T follicular helper cell (primary cell): ENCODE data around the gene ZNF587.
"Not testable (repeated sequence)": the region's sequence is repeated elsewhere in the genome, so short reads cannot be mapped to it uniquely, and the experiment has no call there.

ENCODE experiments used
- DNase-seq: peaks from one replicate; pipeline ENCODE4 v3.0.0-alpha.2; 2020; ENCODE audit warnings: low read depth

ZNF587 gene

DNA sequence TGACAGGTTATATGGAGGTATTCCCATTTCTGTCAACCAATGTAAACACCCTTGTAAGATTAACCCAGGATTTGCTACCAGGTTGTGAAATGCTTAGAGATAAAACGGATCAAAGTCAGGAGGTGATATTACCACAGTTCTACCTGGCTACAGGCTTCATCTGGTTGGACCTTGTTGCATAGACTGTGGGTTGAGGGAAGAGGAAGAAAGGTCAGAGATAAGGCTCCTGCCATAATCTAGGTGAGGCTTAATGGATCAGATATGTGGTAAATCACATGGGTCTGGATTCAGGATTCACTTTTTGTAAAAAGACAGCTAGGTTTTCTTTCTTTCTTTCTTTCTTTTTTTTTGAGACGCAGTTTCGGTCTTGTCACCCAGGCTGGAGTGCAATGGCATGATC is 28.2 kb upstream of the ZNF587 start:
- DNase-seq, result not testable (repeated sequence)

DNA sequence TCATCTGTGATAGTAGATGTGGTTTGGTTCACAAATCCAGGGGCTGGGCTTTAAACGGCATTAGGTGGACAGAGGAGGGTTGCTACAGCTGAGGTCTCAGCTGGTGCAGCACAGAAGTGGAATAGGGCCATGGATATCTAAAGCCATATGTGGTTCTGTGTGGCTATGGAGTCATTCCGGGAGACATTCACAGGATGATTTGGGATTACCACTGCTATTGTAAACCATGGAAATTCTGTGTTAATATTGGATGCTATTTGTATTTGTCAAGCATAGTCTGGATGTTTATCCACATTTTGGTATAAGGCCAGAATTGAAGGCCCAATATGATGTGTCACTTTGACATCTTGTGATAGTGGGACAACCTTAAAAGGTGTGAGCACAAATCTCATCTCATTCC is 26.5 kb upstream of the ZNF587 start:
- DNase-seq, result not testable (repeated sequence)

DNA sequence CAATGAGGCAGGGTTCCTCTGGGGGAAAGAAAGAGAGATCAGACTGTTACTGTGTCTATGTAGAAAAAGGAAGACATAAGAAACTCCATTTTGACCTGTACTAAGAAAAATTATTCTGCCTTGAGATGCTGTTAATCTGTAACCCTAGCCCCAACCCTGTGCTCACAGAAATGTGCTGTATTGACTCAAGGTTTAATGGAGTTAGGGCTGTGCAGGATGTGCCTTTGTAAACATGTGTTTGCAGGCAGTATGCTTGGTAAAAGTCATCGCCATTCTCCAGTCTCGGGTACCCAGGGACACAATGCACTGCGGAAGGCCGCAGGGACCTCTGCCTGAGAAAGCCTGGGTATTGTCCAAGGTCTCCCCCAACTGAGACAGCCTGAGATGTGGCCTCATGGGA is 26.1 kb upstream of the ZNF587 start:
- DNase-seq, result not testable (repeated sequence)

DNA sequence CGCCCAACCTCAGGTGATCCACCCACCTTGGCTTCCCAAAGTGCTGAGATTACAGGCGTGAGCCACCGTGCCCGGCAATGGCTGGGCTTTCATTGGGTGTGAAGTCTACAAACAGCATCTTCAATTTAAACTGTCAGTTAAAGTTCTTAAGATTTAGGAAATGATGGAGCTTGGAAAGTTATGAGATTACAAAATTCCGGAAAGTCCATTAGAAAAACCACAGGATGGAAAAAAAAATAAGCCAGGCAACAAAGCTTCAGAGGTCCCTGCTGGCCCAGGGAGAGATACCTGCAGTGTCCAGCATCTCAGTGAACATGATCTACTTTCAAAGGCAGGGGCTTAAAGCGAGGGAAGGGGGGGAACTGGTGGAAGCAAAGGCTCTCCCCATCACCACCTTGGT is 24.1 kb upstream of the ZNF587 start:
- no peak for DNase-seq

DNA sequence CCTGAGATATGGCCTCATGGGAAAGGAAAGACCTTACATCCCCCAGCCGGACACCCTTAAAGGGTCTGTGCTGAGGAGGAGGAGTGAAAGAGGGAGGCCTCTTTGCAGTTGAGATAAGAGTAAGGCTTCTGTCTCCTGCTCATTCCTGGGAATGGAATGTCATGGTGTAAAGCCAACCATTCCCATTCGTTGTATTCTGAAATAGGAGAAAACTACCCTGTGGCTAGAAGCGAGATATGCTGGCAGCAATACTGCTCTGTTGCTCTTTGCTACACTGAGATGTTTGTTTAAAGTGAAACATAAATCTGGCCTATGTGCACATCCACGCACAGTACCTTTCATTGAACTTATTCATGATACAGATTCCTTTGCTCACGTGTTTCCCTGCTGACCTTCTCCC is 20.3 kb upstream of the ZNF587 start:
- DNase-seq, result no peak

DNA sequence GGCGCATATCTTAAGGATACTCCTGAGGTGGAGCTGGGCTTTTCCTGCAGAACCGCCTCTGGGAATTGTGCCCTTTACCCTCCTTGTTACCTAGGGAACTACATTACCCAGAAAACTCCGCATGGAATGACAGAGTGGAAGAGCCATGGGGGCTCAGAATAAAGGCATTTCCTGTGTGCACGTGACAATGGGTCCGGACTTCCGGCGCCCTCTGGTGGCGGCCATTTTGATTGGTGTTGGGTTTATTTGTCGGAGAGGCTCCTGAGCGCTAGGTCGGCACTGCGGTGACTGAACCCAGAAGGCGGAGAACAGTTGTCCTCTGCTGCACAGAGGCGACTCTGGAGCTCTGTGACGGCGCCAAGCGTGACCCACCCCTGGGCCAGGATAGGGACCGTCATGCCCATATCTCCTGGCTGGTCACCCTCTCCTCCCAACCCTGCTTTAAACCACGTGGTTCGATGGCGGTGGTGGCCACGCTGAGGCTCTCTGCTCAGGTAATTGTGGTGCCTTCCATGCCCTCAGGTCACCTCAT is 19.5 kb upstream of the ZNF587 start, which contains the start of gene ZNF587B:
TSS of gene ZNF587B (plus strand) at position 229 of the 532 bp plus-strand sequence. CDS start at position 459, 230 bp downstream.
- no peak for DNase-seq

DNA sequence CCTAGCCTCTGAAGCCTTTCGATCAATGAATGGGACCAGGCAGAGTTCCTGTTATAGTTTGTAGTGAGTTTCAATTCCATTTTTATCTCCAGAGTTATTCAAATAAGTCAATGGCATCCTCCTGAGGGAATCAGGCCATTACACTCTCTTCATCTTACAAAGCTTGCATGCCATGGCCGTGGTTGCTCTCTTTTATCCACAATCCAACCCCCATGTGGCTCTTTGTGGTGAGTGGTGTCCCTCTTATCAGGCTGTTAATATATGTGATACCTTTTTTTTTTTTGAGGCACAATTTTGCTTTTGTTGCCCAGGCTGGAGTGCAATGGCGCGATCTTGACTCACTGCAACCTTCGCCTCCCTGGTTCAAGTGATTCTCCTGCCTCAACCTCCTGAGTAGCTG is 12.7 kb upstream of the ZNF587 start:
- not testable (repeated sequence) for DNase-seq

DNA sequence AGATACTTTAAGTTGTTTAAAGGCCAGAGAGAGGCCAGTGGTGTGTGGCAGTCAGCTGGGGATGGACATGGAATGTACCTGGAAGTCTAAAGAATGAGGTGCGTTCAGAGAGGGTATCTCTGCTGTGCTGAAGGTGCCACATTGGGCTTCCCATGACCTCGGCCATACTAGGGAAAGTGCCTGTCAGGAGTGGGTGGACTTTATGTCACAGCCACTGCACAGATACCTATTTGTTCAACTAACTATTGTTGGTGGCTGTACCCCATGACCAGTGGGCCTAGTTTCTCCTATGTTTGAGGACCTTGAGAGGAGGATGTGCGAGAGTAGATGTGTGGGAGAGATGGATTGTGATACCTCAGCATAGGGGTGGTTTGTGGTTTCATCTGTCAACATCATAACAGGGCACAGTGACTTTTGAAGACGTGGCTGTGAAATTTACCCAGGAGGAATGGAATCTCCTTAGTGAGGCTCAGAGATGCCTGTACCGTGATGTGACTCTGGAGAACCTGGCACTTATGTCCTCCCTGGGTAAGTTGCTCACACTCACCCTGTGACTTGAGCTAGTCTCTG is 11.0 kb upstream of the ZNF587 start:
- not testable (repeated sequence) for DNase-seq

DNA sequence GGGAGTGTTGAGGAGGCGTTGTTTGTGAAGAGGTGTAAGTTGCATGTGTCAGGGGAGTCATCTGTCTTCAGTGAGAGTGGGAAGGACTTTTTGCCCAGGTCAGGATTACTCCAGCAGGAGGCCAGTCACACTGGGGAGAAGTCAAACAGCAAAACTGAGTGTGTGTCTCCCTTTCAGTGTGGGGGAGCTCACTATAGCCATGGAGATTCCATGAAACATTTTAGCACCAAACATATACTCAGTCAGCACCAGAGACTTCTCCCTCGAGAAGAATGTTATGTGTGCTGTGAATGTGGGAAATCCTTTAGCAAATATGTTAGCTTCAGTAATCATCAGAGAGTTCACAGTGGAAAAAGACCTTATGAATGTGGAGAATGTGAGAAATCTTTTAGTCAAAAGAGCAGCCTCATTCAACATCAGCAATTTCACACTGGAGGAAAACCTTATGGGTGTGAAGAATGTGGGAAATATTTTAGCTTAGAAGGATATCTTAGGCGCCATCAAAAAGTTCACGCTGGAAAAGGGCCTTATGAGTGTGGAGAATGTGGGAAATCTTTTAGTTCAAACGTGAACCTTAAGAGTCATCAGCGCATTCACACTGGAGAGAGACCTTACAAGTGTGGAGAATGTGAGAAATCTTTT is 8.4 kb upstream of the ZNF587 start:
- DNase-seq, result no peak

DNA sequence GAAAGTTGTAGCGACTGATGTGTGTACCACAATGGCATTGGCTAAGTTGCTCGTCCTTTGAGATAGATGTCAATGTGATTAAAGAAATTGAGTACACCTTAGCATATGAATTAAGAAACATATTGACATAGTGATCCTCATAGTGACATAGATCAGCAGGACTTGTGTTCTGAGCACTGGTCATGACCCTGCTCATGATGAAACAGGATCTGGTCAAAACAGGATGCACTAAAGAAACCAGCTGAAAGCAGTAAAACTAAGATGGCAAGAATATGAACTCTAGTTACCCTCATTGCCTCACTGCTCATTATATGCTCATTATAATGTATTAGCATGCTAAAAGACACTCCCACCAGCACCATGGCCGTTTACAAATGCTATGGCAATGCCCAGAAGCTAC is 2.5 kb upstream of the ZNF587 start:
- DNase-seq, result not testable (repeated sequence)

DNA sequence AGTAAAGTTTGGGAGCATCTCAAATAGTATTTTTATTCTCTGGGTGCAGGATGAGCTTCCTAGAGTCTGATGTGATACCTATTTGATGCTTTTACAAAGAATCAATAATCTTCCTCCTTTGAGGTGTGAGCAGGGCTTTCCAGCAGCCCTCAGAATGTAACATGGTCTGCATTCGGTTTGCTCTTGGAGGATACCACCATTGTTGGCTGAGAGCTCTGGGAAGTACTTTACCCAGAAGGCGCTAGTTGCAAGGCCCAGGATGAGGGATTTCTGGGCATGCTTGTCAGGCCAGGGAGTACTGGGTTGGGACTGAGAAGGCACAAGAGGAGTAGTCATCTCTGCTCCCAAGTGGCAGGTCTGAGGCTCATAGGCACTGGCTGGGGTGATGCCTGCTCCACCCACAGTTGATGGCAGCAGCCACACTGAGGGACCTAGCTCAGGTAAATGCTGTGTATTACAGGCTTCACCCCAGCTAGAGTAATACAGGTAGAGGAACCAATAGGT is 445 bp upstream of the ZNF587 start:
- not testable (repeated sequence) for DNase-seq

DNA sequence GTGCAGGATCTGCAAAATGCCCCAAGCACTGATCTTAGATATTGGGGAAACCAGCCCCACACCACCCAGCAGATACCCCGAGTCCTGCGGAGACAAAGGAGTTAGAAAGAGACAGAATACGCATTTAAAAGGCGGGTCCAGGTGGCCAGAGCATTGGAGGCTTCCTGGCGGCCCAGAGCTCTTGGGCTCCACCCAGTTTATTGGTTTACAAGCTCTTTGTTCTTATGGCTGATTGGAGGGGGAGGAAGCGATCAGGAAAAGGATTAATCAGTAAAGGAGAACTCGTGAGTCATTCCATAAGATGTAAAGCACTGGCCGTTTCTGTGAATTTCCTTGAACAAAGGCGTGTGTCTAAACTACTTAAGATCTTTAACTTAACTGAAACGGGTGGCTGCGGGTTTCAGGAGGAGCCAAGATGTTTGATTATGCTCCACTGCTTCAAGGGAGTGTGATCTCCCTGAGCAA is 926 bp downstream of the ZNF587 start:
- no peak for DNase-seq

DNA sequence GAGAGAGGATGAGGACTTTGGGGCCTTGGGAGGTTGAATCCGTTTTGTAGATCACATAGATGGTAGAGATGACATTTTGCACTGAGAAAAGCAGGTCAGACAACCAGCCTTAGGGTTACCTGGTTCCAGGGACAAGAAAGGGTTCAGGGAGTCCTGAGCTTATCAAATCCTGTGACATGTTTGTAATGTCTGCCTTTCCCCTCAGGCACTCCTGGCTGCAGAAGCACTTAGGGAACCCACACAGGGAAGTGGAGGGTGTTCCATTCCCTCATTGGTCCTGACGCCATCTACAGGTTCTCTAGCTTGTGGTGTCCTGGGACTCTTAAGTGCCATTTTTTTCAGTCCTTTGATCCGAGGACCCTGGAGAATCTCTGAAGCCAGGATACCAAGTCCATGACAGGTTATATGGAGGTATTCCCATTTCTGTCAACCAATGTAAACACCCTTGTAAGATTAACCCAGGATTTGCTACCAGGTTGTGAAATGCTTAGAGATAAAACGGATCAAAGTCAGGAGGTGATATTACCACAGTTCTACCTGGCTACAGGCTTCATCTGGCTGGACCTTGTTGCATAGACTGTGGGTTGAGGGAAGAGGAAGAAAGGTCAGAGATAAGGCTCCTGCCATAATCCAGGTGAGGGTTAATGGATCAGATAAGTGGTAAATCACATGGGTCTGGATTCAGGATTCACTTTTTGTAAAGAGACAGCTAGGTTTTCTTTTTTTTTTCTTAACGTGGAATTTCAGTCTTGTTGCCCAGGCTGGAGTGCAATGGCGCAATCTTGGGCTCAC is 2.3 kb downstream of the ZNF587 start:
- not testable (repeated sequence) for DNase-seq

DNA sequence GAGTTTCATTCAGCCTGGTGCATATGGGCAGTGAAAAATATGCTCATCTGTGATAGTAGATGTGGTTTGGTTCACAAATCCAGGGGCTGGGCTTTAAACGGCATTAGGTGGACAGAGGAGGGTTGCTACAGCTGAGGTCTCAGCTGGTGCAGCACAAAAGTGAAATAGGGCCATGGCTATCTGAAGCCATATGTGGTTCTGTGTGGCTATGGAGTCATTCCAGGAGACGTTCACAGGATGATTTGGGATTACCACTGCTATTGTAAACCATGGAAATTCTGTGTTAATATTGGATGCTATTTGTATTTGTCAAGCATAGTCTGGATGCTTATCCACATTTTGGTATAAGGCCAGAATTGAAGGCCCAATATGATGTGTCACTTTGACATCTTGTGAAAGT is 4.5 kb downstream of the ZNF587 start:
- DNase-seq, result not testable (repeated sequence)

DNA sequence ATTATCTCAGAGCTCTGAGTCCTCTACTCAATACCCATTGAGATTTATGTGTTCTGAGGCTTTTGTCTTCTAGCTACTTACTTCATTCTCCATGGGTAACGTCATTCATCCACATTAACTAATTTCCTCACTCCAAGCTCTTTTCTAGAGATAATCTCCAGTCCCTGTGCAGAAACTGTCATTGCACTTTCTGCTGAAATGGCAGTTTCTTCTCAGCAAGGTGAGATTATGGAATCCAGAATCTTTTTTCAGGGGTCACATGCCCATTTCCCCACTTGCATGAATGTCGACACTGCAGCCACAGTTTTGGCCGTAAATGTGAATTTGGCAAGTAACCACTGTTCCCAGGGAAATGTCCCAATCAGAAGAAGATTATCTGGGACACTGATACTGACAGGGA is 12.7 kb downstream of the ZNF587 start:
- DNase-seq, result not testable (repeated sequence)

DNA sequence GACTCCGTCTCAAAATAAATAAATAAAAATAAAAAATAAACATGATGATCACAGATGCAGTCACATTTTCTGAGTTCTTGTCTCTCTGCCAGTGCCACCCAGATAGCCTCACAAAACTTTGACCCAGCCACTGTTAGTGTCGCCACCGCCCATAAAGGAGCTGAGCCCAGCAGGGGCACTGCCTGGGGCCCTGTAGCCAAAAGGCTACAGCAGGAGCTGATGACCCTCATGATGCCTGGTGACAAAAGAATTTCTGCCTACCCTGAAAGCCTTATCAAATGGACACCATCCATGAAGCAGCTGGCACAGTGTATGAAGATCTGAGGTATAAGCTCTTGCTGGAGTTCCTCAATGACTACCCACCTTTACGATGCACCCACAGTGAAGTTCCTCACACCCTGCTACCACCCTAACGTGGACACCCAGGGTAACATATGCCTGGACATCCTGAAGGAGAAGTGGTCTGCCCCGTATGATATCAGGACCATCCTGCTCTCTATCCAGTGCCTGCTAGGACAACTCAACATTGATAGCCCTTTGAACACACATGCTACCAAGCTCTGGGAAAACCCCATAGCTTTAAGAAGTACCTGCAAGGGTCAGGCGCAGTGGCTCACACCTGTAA is 18.3 kb downstream of the ZNF587 start:
- DNase-seq, result no peak

DNA sequence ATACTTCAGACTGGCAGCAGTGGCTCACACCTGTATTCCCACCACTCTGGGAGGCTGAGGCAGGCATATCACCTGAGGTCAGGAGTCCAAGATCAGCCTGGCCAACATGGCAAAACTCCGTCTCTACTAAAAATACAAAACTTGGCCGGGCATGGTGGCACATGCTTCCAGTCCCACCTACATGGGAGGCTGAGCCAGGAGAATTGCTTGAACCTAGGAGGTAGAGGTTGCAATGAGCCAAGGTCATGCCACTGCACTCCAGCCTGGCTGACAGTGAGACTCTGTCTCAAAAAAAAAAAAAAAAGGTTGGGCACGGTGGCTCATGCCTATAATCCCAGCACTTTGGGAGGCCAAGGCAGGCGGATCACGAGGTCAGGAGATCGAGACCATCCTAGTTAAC is 20.0 kb downstream of the ZNF587 start:
- DNase-seq, result not testable (repeated sequence)

DNA sequence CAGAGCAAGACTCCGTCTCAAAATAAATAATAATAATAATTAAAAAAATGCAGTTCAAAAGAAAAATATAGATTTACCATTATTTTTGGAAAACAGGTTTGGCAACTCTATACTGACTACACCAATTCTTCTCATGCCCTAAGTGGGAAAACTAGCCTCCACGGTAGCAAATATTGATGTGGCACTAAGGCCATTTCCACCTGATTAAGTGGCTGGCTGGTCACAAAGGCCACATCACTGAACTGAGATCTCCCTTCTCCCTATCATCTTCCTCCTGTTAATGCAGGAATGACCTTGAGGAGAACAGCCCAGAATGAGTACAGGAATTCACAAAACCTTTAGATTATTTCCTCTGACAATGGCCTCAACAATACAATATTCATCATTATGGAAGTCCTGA is 20.6 kb downstream of the ZNF587 start:
- DNase-seq, result no peak

DNA sequence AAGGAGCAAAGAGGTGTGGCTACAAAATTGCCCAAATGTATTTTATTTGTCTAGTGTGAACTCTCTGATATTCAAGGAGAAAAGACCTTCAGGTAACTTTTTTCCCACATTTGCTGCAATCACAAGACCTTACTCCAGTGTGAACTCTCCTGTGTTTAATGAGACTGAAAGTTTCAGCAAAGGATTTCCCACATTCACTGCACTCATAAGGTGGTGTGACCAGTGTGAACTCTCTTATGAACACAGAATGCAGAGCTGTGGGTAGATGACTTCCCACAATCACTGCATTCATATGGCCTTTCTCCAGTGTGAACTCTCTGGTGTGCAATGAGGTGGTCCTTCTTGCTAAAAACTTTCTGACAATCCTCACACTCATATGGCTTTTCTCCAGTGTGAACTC is 22.8 kb downstream of the ZNF587 start:
- DNase-seq, result no peak

DNA sequence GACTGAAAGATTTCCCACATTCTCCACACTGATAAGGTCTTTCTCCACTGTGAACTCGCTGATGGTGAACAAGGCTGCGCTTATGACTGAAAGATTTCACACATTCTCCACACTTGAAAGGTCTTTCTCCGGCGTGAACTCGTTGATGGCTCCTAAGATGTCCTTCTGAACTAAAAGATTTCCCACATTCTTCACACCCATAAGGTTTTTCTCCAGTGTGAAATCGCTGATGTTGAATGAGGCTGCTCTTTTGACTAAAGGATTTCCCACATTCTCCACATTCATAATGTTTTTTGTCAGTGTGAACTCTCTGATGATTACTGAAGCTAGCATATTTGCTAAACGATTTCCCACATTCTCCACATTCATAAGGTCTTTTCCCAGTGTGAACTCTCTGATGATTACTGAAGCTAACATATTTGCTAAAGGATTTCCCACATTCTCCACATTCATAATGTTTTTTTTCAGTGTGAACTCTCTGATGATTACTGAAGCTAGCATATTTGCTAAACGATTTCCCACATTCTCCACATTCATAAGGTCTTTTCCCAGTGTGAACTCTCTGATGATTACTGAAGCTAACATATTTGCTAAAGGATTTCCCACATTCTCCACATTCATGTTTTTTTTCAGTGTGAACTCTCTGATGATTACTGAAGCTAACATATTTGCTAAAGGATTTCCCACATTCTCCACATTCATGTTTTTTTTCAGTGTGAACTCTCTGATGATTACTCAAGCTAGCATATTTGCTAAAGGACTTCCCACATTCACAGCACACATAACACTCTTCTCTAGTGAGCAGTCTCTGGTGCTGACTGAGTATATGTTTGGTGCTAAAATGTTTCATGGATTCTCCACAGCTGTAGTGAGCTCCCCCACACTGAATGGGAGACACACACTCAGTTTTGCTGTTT is 24.5 kb downstream of the ZNF587 start:
- DNase-seq, result not testable (repeated sequence)

DNA sequence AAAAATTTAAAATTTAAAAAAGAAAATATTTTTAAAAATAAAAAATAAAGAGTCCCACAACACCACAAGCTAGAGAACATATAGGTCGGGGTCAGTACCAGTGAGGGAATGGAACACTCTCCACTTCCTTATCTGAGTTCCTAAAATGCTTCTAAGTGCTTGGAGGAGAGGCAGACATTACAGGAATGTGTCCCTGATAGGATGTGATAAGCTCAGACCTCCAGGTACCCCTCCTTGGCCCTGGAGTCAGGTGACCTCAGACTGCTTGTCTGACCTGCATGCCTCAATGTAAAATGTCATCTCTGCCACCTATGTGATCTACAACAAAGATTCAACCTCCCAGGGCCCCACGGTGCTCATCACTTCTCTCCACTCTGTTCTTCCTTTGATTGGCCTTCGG is 36.4 kb downstream of the ZNF587 start:
- no peak for DNase-seq
